ENCODE data around the gene FANCM. TPM values are rescaled to one million over a fixed set of nuclear protein-coding genes. Genes with fewer than 3 reads are reported as not detected.

FANCM gene
- total RNA-seq, 4 donors from 2014 or later, result 4.2 to 15.7 (median 7.6) TPM

DNA sequence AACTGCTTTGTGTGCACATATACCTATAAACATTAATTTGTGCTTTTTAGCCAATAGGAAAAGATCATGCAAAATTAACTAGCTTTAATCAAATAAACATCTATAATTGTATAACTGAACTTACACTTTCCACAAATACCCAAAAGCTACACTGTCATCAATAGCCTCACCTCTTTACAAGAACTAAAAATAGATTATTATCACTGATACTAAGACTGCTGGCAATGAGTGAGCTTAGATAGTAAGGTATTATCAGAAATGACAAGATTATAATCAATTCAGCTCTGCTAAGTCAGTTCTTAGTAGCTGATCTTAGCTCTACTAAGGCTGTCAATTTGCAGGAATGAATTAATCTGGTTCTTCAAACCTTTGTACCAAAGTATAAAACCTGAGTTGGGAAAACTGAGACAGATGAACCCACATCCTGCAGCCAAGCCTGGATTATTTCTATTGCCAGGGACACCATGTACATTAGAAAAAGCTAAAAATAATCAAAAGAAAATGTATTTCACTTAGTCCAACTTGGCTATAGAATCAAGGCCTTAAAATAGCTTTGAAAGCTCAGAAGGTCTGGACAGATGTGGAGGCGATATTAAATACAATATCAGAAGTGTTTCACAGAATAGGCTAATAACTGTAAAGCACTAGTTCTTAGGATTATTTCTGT, 6.6 kb upstream of the FANCM start:
- WGBS, 2 donors, result 35 to 89% methylated on average over 1 of the region's 1 CpG
- H3K27ac ChIP-seq, result no peak overlapping the region

GRCh38 chr14:45133683-45134050, 2.1 kb upstream of the FANCM start:
- Histone ChIP-seq H3K27me3 (no peaks in the 10 kb centered on the region), H3K4me3 (replicated peaks in 1 of 3) (peak overlapping the region; percentile 6 to 78 (median 61)), H3K9me3 (no peaks in the 10 kb centered on the region), H3K27ac (peak overlapping the region; percentile 65 to 75 (median 67)), H3K4me1 (peaks cover 9 to 14% of the 10 kb centered on the region in 2 donors), H3K36me3 (no peaks in the 10 kb centered on the region)
- 1 to 3% methylated on average over 9 of the region's 9 CpGs for WGBS, 2 donors
- DNase-seq, result no peak
- intact Hi-C loops (cut with DNase I), result loop anchor here (5.0 to 10.0 kb wide), 3 partner anchors 49 to 171 kb away; partner anchors contain the start of genes KLHL28, MIS18BP1, PRPF39 and TOGARAM1
- TF ChIP-seq POLR2A (IDR thresholded peaks at IDR 0.05), result no peak
- TF ChIP-seq, protein P1, sequence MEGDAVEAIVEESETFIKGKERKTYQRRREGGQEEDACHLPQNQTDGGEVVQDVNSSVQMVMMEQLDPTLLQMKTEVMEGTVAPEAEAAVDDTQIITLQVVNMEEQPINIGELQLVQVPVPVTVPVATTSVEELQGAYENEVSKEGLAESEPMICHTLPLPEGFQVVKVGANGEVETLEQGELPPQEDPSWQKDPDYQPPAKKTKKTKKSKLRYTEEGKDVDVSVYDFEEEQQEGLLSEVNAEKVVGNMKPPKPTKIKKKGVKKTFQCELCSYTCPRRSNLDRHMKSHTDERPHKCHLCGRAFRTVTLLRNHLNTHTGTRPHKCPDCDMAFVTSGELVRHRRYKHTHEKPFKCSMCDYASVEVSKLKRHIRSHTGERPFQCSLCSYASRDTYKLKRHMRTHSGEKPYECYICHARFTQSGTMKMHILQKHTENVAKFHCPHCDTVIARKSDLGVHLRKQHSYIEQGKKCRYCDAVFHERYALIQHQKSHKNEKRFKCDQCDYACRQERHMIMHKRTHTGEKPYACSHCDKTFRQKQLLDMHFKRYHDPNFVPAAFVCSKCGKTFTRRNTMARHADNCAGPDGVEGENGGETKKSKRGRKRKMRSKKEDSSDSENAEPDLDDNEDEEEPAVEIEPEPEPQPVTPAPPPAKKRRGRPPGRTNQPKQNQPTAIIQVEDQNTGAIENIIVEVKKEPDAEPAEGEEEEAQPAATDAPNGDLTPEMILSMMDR (IDR thresholded peaks at IDR 0.05), result no peak

More for the DNA sequence above, 6.6 kb upstream of the FANCM start:
- TF ChIP-seq, protein P1 (IDR thresholded peaks at IDR 0.05), result no peak
- no peak for TF ChIP-seq POLR2A (IDR thresholded peaks at IDR 0.05)
- H3K4me3 ChIP-seq (replicated peaks in 1 of 3), result no peak overlapping the region
- H3K36me3 ChIP-seq, result peaks cover 0 to 12% of the 10 kb centered on the region in 2 donors
- intact Hi-C loops (cut with DNase I), result no loop called here
- H3K9me3 ChIP-seq, result no peaks in the 10 kb centered on the region
- no peak for DNase-seq
- no peaks in the 10 kb centered on the region for H3K4me1 ChIP-seq
- no peaks in the 10 kb centered on the region for H3K27me3 ChIP-seq

DNA sequence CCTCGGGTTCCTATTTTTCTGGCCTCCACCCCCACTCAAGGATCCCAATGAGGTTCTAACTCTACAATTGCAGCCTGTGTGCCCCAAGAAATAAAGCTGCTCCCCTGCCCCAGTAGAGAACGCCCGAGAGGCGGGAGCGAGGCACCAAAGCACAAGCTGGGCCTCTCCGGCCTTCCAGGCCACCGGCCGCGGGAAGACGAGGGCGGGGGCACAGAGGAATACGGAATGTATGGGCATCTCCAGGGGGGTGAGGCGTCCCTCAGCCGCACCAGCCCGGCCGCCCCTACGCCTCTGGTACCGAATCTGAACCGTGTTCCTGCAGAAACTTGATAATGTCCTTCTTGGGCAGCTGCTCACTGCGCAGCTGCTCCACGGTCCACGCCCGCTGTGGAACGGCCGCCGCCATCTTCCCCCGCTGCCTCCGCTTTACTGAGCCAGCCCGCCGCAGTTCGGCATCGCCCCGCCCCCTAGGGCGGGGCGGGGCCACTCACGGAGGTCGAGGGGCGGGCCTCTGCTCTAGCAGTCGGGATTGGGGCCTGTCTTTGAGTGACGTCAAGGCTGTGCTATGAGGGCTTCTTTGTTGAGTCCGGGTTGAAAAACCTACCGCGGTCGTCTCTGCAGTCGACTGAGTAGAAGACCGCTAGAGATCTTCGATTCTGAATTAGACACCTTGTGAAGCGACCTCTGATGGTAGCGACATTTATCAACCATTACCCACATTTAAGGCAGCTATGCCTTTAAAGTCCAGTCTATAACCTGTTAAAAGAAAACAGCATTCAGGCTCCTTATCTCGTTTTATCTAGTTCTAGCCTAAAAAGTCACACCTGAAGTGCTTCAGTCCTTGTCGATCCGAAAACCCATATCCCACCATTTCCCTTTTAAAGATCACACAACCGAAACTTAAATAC, 1.4 kb upstream of the FANCM start, which contains the start of gene FKBP3:
FKBP3 (minus strand) TSS at position 431 of the 908 bp plus-strand sequence; CDS start at position 406, 25 bp downstream.
- WGBS, 2 donors, result 0 to 1% methylated on average over 37 to 43 of the region's 53 CpGs
- no peaks in the 10 kb centered on the region for H3K9me3 ChIP-seq
- peaks cover 9 to 14% of the 10 kb centered on the region in 2 donors for H3K4me1 ChIP-seq
- H3K27me3 ChIP-seq, result no peaks in the 10 kb centered on the region
- peak within 1 kb of the TSS; percentile 65 to 75 (median 68) for H3K27ac ChIP-seq
- peak within 1 kb of the TSS; percentile 6 to 78 (median 61) for H3K4me3 ChIP-seq (replicated peaks in 1 of 3)
- intact Hi-C loops (cut with DNase I), result loop anchor here (5.0 to 10.0 kb wide), 3 partner anchors 50 to 172 kb away; partner anchors contain the start of genes KLHL28, MIS18BP1, PRPF39 and TOGARAM1
- H3K36me3 ChIP-seq, result no peaks in the 10 kb centered on the region
- TF ChIP-seq POLR2A (IDR thresholded peaks at IDR 0.05), result peak; percentile 24 to 84
- TF ChIP-seq, protein P1 (IDR thresholded peaks at IDR 0.05), result no peak
- peak; percentile 98 for DNase-seq

- 1% methylated on average over 7 of the region's 7 CpGs for WGBS, 2 donors
- TF ChIP-seq, protein P1 (IDR thresholded peaks at IDR 0.05), result no peak
- TF ChIP-seq POLR2A (IDR thresholded peaks at IDR 0.05), result no peak
- H3K9me3 ChIP-seq, result no peaks in the 10 kb centered on the region
- H3K4me1 ChIP-seq, result peaks cover 9 to 14% of the 10 kb centered on the region in 2 donors
- H3K27ac ChIP-seq, result peak overlapping the region; percentile 59 to 75 (median 68)
- intact Hi-C loops (cut with DNase I), result loop anchor here (5.0 to 10.0 kb wide), 3 partner anchors 50 to 223 kb away; partner anchors contain the start of genes MIS18BP1 and PRPF39
- no peaks in the 10 kb centered on the region for H3K36me3 ChIP-seq
- H3K4me3 ChIP-seq (replicated peaks in 1 of 3), result peak overlapping the region in 2 of 3 donors; percentile 33 to 61
- no peaks in the 10 kb centered on the region for H3K27me3 ChIP-seq
- DNase-seq, result no peak
Measured at GRCh38 chr14:45135156-45135555, 574 bp upstream of the FANCM start.
